Fibroblast of pulmonary artery (primary cell): ENCODE data around the gene KCNIP4.

Experiments
- DNase-seq: peaks from one replicate; pipeline ENCODE4 v3.0.0-alpha.2; 2010; ENCODE audit warnings: low read depth
- H3K4me3 ChIP-seq: replicated peaks from 2 replicates; pipeline ENCODE4 v1.5.1; 2011; ENCODE audit warnings: low read depth, mild to moderate bottlenecking, control low read depth, low read length, moderate library complexity
- TF ChIP-seq, protein P1 (sequence below): IDR thresholded peaks from 2 replicates; pipeline ENCODE4 v1.5.1; 2011; ENCODE audit warnings: mild to moderate bottlenecking, control low read depth, low read length, inconsistent platforms; ENCODE audit errors: missing control alignments

Gene KCNIP4

DNA sequence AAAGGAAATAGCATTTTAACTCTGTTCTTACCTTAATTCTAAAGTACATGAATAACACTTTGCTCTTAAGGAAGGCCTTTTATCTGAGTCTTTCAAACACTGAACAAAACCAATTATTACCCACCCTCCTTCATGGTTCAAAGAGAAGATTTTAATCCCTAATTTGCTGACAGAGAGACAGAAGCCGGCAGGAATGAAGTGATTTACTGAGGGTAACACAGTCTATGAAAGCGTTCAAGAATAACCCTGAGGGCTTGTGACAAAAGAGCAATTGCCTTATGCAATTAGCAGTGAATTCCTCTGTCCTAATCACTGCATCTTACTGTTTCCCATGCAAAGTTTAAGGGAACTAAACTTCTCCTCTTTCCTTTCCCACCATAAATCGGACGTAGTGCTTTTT is 1104.3 kb downstream of the KCNIP4 start:
- TF ChIP-seq, protein P1, sequence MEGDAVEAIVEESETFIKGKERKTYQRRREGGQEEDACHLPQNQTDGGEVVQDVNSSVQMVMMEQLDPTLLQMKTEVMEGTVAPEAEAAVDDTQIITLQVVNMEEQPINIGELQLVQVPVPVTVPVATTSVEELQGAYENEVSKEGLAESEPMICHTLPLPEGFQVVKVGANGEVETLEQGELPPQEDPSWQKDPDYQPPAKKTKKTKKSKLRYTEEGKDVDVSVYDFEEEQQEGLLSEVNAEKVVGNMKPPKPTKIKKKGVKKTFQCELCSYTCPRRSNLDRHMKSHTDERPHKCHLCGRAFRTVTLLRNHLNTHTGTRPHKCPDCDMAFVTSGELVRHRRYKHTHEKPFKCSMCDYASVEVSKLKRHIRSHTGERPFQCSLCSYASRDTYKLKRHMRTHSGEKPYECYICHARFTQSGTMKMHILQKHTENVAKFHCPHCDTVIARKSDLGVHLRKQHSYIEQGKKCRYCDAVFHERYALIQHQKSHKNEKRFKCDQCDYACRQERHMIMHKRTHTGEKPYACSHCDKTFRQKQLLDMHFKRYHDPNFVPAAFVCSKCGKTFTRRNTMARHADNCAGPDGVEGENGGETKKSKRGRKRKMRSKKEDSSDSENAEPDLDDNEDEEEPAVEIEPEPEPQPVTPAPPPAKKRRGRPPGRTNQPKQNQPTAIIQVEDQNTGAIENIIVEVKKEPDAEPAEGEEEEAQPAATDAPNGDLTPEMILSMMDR: no peak
- DNase-seq: no peak
- no peak overlapping the region for H3K4me3 ChIP-seq

DNA sequence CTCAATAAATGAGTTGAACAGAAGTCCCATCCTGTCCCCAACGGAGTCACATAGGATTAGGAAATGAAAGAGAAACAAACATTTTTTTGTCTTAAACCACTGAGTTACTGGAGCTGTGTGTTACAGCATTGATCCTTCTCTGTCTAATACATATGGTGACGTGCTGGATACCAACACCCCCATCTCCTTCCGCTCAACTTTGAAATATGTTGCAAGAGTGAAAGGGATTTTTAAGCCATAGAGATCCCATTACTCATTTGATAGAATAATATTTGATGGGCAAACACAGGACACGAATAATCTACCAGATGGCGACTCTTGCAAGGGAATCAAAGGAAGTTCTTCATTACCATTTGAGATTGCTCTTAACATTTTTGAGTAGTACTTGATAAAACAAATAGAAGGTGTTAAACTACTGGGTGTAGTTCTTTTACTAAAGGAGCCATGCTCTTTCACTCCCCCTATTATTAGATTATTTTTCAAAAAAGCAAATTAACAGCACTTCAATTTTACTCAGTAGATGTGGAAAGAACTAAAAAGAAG is 1107.9 kb downstream of the KCNIP4 start:
- H3K4me3 ChIP-seq: no peak overlapping the region
- DNase-seq: peak; percentile 14
- TF ChIP-seq, protein P1: no peak

- H3K4me3 ChIP-seq: no peak overlapping the region
- peak; percentile 92 for DNase-seq
- TF ChIP-seq, protein P1: no peak
Observed at GRCh38 chr4:20839957-20840356, 1108.6 kb downstream of the KCNIP4 start.

DNA sequence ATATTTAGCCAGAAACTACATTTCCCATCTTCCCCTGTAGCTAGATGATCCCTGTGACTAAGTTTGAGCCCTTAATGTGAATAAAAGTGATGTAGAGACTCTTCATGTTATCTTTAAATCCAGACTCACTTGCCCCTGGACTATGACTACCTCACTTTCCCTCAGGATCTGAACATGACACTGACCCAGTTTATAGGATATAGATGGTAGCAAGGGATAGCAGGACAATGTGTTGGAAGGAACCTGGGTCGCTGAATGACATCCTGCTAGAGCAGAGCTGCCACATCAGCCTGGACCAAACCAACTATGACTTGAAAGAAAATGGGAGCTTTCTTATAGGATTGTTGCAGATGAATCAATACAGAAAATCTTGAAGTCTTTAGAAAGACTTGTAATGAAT is 1110.1 kb downstream of the KCNIP4 start:
- no peak overlapping the region for H3K4me3 ChIP-seq
- DNase-seq: no peak
- TF ChIP-seq, protein P1: no peak

DNA sequence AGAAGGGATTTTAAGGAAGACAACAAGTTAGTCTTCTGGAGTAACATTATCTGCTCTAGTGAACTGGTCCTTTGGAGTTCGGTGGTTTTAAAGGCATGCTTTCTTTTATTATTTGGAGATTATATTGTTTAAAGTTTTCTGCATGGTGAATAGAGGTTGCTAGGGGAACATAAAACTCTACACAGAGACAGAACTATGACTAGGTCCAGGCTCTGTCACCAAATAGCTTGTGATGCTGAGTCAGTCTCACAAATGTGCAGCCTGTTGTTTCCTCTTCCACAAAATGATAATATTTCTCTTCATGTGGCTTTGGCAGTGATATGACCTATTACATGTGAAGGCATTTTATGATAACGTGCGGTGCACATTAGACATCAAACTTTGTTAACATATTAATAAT is 1115.7 kb downstream of the KCNIP4 start:
- TF ChIP-seq, protein P1: no peak
- peak; percentile 53 for DNase-seq
- no peak overlapping the region for H3K4me3 ChIP-seq

DNA sequence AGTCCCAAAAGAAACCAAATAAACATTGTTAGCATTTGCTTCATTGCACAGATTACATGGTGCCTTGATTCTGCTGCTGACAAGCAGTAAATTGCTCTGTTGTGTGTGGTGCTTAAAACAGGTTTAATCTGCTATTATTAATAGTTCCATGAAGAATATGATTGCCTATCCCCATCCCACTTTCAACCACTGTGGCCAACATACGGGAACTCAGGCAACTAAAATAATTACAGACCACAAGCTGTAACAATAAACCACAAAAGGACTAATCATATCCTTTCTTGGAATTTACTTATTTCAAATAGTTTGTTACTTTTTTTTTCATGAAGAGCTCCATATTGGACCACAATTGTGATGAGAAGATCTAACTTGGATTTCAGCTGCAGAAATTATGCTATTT is 1116.8 kb downstream of the KCNIP4 start:
- DNase-seq: peak; percentile 5
- H3K4me3 ChIP-seq: no peak overlapping the region
- TF ChIP-seq, protein P1: no peak

GRCh38 chr4:20829617-20830357 is 1118.8 kb downstream of the KCNIP4 start:
- DNase-seq: peak; percentile 14
- TF ChIP-seq, protein P1: no peak
- no peak overlapping the region for H3K4me3 ChIP-seq
